NT2/D1 (cell line): Measurements from ENCODE around the gene TRIM43.
"Not testable (repeated sequence)": the region's sequence is repeated elsewhere in the genome, so short reads cannot be mapped to it uniquely, and the experiment has no call there.

Experiments used
- YY1 ChIP-seq: IDR thresholded peaks from 2 replicates; pipeline ENCODE4 v1.6.1; 2011; ENCODE audit not compliant: insufficient read length, insufficient read depth
- ZNF274 ChIP-seq: IDR thresholded peaks from 2 replicates; pipeline ENCODE4 v1.6.1; 2011; ENCODE audit warnings: mild to moderate bottlenecking, low read depth, low read length

DNA sequence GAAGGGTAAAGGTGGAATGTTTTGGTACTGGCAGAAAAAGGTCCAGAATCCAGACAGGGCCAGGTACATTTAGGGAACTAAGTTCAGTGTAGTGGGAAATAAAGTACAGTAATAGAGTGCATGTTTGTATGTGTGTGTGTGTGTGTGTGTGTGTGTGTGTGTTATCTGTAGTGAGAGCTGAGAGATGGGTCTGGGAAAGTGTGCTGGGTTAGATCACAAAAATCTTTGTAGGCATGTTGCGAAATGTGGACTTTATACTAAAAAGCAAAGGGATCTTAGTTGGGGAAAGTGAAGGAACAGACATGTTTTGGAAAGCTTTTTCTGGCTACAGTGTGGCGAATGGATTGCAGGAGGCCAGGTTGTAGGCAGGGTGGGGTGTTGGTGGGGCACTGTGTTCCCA is 53.5 kb downstream of the TRIM43 start:
- not testable (repeated sequence) for TF ChIP-seq ZNF274, YY1
